Neural crest cell (in vitro differentiated cells): ENCODE results near the gene PDGFRB. TPM values are rescaled to one million over a fixed set of nuclear protein-coding genes. Genes with fewer than 3 reads are reported as not detected.
"Not testable (repeated sequence)": the region's sequence is repeated elsewhere in the genome, so short reads cannot be mapped to it uniquely, and the experiment has no call there.

Experiments
- DNase-seq: peaks from one replicate; pipeline ENCODE4 v3.0.0; 2021; ENCODE audit warnings: low read depth, mixed read lengths, low spot score
- H3K27ac Mint-ChIP-seq: one replicate; pipeline ENCODE4 v1.8.0; 2021; ENCODE audit warnings: mild to moderate bottlenecking, mixed read lengths; ENCODE audit not compliant: unreplicated experiment
- H3K27me3 Mint-ChIP-seq: 2 replicates; pipeline ENCODE4 v1.8.0; 2021; ENCODE audit warnings: low read depth, mild to moderate bottlenecking, mixed read lengths
- H3K36me3 Mint-ChIP-seq: 2 replicates; pipeline ENCODE4 v1.8.0; 2021; ENCODE audit warnings: low read depth, mild to moderate bottlenecking, mixed read lengths
- H3K4me1 Mint-ChIP-seq: 2 replicates; pipeline ENCODE4 v1.8.0; 2021; ENCODE audit warnings: mixed read lengths
- H3K4me3 Mint-ChIP-seq: one replicate; pipeline ENCODE4 v1.8.0; 2021; ENCODE audit warnings: mild to moderate bottlenecking, mixed read lengths
- H3K9me3 Mint-ChIP-seq: 2 replicates; pipeline ENCODE4 v1.8.0; 2021; ENCODE audit warnings: mixed read lengths
- CTCF ChIP-seq: fragments of 200-600 bp; sonication (generic); conservative IDR thresholded peaks from 2 replicates; pipeline ENCODE4 v1.5.0; 2021; ENCODE audit warnings: antibody characterized with exemption, mild to moderate bottlenecking
- total RNA-seq: library from RNA; stranded (reverse); gene quantifications from 2 replicates; pipeline ENCODE4 v1.2.1, GENCODE V29; 2021

The PDGFRB gene
- total RNA-seq, 1 donor from 2014 or later, result 10.8 TPM

GRCh38 chr5:150085191-150085912 is 70.3 kb downstream of the PDGFRB start:
- Mint-ChIP-seq H3K36me3 (no peaks in the 10 kb centered on the region), H3K4me3 (no peak overlapping the region), H3K27ac (no peak overlapping the region), H3K9me3 (no peaks in the 10 kb centered on the region), H3K27me3 (peaks cover 21% of the 10 kb centered on the region), H3K4me1 (peaks cover 20% of the 10 kb centered on the region)
- DNase-seq, result no peak
- no peak for TF ChIP-seq CTCF

- peaks cover 19% of the 10 kb centered on the region for H3K27me3 Mint-ChIP-seq
- DNase-seq, H3K36me3 Mint-ChIP-seq, H3K4me3 Mint-ChIP-seq, H3K27ac Mint-ChIP-seq, H3K9me3 Mint-ChIP-seq: not testable (repeated sequence)
- peaks cover 20% of the 10 kb centered on the region for H3K4me1 Mint-ChIP-seq
These were observed 70.9 kb downstream of the PDGFRB start for GRCh38 chr5:150084754-150085153.

GRCh38 chr5:150082889-150083288 is 72.8 kb downstream of the PDGFRB start:
- H3K4me3 Mint-ChIP-seq, result no peak overlapping the region
- H3K4me1 Mint-ChIP-seq, result peaks cover 25% of the 10 kb centered on the region
- H3K36me3 Mint-ChIP-seq, result no peaks in the 10 kb centered on the region
- H3K27ac Mint-ChIP-seq, result no peak overlapping the region
- peaks cover 12% of the 10 kb centered on the region for H3K27me3 Mint-ChIP-seq
- TF ChIP-seq CTCF, result no peak
- no peaks in the 10 kb centered on the region for H3K9me3 Mint-ChIP-seq
- DNase-seq, result no peak

GRCh38 chr5:150082374-150082773 is 73.3 kb downstream of the PDGFRB start:
- Mint-ChIP-seq H3K36me3 (no peaks in the 10 kb centered on the region), H3K4me1 (peaks cover 25% of the 10 kb centered on the region), H3K27me3 (peaks cover 12% of the 10 kb centered on the region), H3K9me3 (no peaks in the 10 kb centered on the region), H3K27ac (no peak overlapping the region), H3K4me3 (no peak overlapping the region)
- TF ChIP-seq CTCF, result no peak
- no peak for DNase-seq

- no peak for TF ChIP-seq CTCF
- Mint-ChIP-seq H3K27ac (no peak overlapping the region), H3K36me3 (no peaks in the 10 kb centered on the region), H3K9me3 (no peaks in the 10 kb centered on the region), H3K27me3 (peaks cover 8% of the 10 kb centered on the region), H3K4me3 (no peak overlapping the region), H3K4me1 (peaks cover 25% of the 10 kb centered on the region)
- no peak for DNase-seq
These were observed 73.9 kb downstream of the PDGFRB start for GRCh38 chr5:150081541-150082283.
